Activated naive CD4-positive, alpha-beta T cell treated with Interleukin-2 at 50 U/mL for 16 hours (primary cell): ENCODE measurements around the gene IL4.

Experiments used
- DNase-seq: peaks from one replicate; pipeline ENCODE4 v3.0.0-alpha.2; 2020

IL4 gene

GRCh38 chr5:132658381-132659302 lies 15.1 kb upstream of the IL4 start:
- DNase-seq, result no peak

- no peak for DNase-seq
Measured at GRCh38 chr5:132659598-132660493, 13.9 kb upstream of the IL4 start.

- no peak for DNase-seq
Measured at GRCh38 chr5:132661231-132662003, 12.4 kb upstream of the IL4 start.

- no peak for DNase-seq
Measured at GRCh38 chr5:132662004-132662401, 11.8 kb upstream of the IL4 start.

- peak; percentile 64 for DNase-seq
Measured at GRCh38 chr5:132662925-132663770, 10.6 kb upstream of the IL4 start.

GRCh38 chr5:132663771-132664695 lies 9.8 kb upstream of the IL4 start:
- no peak for DNase-seq

- DNase-seq, result no peak
Measured at GRCh38 chr5:132664696-132665209, 9.0 kb upstream of the IL4 start.

- DNase-seq, result no peak
Measured at GRCh38 chr5:132665574-132666080, 8.2 kb upstream of the IL4 start.

- DNase-seq, result no peak
Measured at GRCh38 chr5:132666310-132667123, 7.3 kb upstream of the IL4 start.

- DNase-seq, result no peak
Measured at GRCh38 chr5:132667309-132667708, 6.5 kb upstream of the IL4 start.

GRCh38 chr5:132667761-132668705 lies 5.8 kb upstream of the IL4 start:
- DNase-seq, result no peak

- DNase-seq, result no peak
Measured at GRCh38 chr5:132668706-132669454, 4.9 kb upstream of the IL4 start.

GRCh38 chr5:132669455-132669820 lies 4.4 kb upstream of the IL4 start:
- no peak for DNase-seq

GRCh38 chr5:132669966-132670882 lies 3.6 kb upstream of the IL4 start:
- no peak for DNase-seq

- no peak for DNase-seq
Measured at GRCh38 chr5:132671000-132671399, 2.8 kb upstream of the IL4 start.

- DNase-seq, result no peak
Measured at GRCh38 chr5:132673488-132673887, 301 bp upstream of the IL4 start.
